ENCODE results near the gene PRDM16. TPM values are rescaled to one million over a fixed set of nuclear protein-coding genes. Genes with fewer than 3 reads are reported as not detected.

The PRDM16 gene
- total and polyA plus RNA-seq, 2 of the 13 experiments (the other 11 are each of a cell fraction or from before 2014, with no cell fraction given), result 0.15 to 0.81 TPM

DNA sequence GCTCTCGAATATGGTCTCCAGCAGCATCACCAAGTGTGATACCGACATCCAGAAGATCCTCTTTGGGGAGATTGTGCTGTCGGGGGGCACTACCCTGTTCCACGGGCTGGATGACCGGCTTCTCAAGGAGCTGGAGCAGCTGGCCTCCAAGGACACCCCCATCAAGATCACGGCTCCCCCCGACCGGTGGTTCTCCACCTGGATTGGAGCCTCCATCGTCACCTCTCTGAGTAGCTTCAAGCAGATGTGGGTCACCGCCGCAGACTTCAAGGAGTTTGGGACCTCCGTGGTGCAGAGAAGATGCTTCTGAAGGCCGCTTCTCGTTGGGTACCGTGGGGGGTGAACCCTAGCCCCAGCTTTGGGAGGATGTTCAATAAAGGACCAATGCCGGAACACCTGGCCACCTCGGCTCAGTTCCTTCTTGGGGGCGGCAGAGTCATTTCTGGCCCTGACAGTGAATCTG is 46.5 kb upstream of the PRDM16 start:
- intact Hi-C loops (cut with micrococcal nuclease; ENCODE audit: unreplicated experiment), result no loop called here
- Histone ChIP-seq H4K20me1 (ENCODE audit: insufficient read depth, low read length) (no peaks in the 10 kb centered on the region), H3K79me2 (ENCODE audit: insufficient read depth, low read length) (no peaks in the 10 kb centered on the region), H3K27ac (ENCODE audit: extremely low read length, insufficient read depth, low read length) (no peak overlapping the region), H3K36me3 (replicated peaks in 1 of 2; ENCODE audit: control insufficient read depth in 1 of 2, insufficient read depth in 2 of 2, low read length in 2 of 2) (no peaks in the 10 kb centered on the region), H3K4me3 (replicated peaks in 1 of 3; ENCODE audit: insufficient read depth in 1 of 3, low read depth in 2 of 3, low read length in 3 of 3) (no peak overlapping the region), H3K9ac (ENCODE audit: insufficient read depth, low read depth, low read length) (no peak overlapping the region), H3K9me3 (ENCODE audit: low read length) (no peaks in the 10 kb centered on the region), H2AFZ (ENCODE audit: low read length) (no peak overlapping the region), H3K27me3 (ENCODE audit: control insufficient read depth in 1 of 2, insufficient read depth in 2 of 2, low read length in 2 of 2) (peaks cover 10 to 50% of the 10 kb centered on the region in 2 experiments), H3K4me2 (ENCODE audit: low read depth, low read length) (no peak overlapping the region), H3K4me1 (ENCODE audit: insufficient read depth, low read length) (no peaks in the 10 kb centered on the region)
- DNase-seq (ENCODE audit: low spot score) (no peak), FAIRE-seq (no peak), ATAC-seq (no peak)
- ChIA-PET POLR2A (no interaction called here), CTCF (ENCODE audit: low intra/inter-chr PET ratio, low total read pairs) (no interaction called here)
- in situ Hi-C loops (cut with HindIII; ENCODE audit: extremely low pct_ligation_motif_present, low pct_unique_long_range_greater_than_20kb), result no loop called here
- whole genome bisulfite sequencing (ENCODE audit: low lambda C conversion rate), result 8% methylated on average over 4 of the region's 18 CpGs
- no TSS peak for BruUV-seq (replicated peaks)
- TF ChIP-seq KAT2B (IDR thresholded peaks at IDR 0.05; ENCODE audit: borderline replicate concordance, low read depth, low read length) (no peak), MTF2 (CRISPR knock-in tag; IDR thresholded peaks at IDR 0.05; ENCODE audit: borderline replicate concordance) (no peak), TCF7L2 (IDR thresholded peaks at IDR 0.05; ENCODE audit: low read depth, low read length) (no peak), NAIF1 (CRISPR knock-in tag; IDR thresholded peaks at IDR 0.05; ENCODE audit: borderline replicate concordance) (no peak), TSC22D2 (CRISPR knock-in tag; IDR thresholded peaks at IDR 0.05; ENCODE audit: borderline replicate concordance) (no peak), MBNL3 (CRISPR knock-in tag; conservative IDR thresholded peaks at IDR 0.05) (no peak), NR2C2 (CRISPR knock-in tag; IDR thresholded peaks at IDR 0.05; ENCODE audit: borderline replicate concordance) (no peak)
- TF ChIP-seq, protein P1, sequence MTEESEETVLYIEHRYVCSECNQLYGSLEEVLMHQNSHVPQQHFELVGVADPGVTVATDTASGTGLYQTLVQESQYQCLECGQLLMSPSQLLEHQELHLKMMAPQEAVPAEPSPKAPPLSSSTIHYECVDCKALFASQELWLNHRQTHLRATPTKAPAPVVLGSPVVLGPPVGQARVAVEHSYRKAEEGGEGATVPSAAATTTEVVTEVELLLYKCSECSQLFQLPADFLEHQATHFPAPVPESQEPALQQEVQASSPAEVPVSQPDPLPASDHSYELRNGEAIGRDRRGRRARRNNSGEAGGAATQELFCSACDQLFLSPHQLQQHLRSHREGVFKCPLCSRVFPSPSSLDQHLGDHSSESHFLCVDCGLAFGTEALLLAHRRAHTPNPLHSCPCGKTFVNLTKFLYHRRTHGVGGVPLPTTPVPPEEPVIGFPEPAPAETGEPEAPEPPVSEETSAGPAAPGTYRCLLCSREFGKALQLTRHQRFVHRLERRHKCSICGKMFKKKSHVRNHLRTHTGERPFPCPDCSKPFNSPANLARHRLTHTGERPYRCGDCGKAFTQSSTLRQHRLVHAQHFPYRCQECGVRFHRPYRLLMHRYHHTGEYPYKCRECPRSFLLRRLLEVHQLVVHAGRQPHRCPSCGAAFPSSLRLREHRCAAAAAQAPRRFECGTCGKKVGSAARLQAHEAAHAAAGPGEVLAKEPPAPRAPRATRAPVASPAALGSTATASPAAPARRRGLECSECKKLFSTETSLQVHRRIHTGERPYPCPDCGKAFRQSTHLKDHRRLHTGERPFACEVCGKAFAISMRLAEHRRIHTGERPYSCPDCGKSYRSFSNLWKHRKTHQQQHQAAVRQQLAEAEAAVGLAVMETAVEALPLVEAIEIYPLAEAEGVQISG (CRISPR knock-in tag; IDR thresholded peaks at IDR 0.05), result no peak
- TF ChIP-seq, protein P2, sequence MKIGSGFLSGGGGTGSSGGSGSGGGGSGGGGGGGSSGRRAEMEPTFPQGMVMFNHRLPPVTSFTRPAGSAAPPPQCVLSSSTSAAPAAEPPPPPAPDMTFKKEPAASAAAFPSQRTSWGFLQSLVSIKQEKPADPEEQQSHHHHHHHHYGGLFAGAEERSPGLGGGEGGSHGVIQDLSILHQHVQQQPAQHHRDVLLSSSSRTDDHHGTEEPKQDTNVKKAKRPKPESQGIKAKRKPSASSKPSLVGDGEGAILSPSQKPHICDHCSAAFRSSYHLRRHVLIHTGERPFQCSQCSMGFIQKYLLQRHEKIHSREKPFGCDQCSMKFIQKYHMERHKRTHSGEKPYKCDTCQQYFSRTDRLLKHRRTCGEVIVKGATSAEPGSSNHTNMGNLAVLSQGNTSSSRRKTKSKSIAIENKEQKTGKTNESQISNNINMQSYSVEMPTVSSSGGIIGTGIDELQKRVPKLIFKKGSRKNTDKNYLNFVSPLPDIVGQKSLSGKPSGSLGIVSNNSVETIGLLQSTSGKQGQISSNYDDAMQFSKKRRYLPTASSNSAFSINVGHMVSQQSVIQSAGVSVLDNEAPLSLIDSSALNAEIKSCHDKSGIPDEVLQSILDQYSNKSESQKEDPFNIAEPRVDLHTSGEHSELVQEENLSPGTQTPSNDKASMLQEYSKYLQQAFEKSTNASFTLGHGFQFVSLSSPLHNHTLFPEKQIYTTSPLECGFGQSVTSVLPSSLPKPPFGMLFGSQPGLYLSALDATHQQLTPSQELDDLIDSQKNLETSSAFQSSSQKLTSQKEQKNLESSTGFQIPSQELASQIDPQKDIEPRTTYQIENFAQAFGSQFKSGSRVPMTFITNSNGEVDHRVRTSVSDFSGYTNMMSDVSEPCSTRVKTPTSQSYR (CRISPR knock-in tag; IDR thresholded peaks at IDR 0.05; ENCODE audit: borderline replicate concordance), result no peak
- TF ChIP-seq, protein P3, sequence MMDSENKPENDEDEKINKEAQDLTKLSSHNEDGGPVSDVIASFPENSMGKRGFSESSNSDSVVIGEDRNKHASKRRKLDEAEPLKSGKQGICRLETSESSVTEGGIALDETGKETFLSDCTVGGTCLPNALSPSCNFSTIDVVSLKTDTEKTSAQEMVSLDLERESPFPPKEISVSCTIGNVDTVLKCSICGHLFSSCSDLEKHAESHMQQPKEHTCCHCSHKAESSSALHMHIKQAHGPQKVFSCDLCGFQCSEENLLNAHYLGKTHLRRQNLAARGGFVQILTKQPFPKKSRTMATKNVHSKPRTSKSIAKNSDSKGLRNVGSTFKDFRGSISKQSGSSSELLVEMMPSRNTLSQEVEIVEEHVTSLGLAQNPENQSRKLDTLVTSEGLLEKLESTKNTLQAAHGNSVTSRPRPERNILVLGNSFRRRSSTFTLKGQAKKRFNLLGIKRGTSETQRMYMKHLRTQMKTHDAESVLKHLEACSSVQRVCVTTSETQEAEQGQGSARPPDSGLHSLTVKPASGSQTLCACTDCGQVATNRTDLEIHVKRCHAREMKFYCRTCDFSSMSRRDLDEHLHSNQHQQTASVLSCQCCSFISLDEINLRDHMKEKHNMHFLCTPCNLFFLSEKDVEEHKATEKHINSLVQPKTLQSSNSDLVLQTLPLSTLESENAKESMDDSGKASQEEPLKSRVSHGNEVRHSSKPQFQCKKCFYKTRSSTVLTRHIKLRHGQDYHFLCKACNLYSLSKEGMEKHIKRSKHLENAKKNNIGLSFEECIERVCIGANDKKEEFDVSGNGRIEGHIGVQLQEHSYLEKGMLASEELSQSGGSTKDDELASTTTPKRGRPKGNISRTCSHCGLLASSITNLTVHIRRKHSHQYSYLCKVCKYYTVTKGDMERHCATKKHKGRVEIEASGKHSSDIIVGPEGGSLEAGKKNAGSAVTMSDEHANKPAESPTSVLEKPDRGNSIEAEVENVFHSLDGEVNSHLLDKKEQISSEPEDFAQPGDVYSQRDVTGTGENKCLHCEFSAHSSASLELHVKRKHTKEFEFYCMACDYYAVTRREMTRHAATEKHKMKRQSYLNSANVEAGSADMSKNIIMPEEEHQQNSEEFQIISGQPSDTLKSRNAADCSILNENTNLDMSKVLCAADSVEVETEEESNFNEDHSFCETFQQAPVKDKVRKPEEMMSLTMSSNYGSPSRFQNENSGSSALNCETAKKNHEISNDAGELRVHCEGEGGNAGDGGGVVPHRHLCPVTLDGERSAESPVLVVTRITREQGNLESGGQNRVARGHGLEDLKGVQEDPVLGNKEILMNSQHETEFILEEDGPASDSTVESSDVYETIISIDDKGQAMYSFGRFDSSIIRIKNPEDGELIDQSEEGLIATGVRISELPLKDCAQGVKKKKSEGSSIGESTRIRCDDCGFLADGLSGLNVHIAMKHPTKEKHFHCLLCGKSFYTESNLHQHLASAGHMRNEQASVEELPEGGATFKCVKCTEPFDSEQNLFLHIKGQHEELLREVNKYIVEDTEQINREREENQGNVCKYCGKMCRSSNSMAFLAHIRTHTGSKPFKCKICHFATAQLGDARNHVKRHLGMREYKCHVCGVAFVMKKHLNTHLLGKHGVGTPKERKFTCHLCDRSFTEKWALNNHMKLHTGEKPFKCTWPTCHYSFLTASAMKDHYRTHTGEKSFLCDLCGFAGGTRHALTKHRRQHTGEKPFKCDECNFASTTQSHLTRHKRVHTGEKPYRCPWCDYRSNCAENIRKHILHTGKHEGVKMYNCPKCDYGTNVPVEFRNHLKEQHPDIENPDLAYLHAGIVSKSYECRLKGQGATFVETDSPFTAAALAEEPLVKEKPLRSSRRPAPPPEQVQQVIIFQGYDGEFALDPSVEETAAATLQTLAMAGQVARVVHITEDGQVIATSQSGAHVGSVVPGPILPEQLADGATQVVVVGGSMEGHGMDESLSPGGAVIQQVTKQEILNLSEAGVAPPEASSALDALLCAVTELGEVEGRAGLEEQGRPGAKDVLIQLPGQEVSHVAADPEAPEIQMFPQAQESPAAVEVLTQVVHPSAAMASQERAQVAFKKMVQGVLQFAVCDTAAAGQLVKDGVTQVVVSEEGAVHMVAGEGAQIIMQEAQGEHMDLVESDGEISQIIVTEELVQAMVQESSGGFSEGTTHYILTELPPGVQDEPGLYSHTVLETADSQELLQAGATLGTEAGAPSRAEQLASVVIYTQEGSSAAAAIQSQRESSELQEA (CRISPR knock-in tag; IDR thresholded peaks at IDR 0.05; ENCODE audit: not compliant biosample characterization), result no peak
